Raji (cell line): ENCODE results near the gene AVP.

ENCODE experiments used
- POLR2A ChIP-seq: IDR thresholded peaks from 2 replicates; pipeline ENCODE4 v1.6.1; 2011; ENCODE audit warnings: low read depth, low read length, control low read depth; ENCODE audit not compliant: insufficient read depth

The AVP gene

DNA sequence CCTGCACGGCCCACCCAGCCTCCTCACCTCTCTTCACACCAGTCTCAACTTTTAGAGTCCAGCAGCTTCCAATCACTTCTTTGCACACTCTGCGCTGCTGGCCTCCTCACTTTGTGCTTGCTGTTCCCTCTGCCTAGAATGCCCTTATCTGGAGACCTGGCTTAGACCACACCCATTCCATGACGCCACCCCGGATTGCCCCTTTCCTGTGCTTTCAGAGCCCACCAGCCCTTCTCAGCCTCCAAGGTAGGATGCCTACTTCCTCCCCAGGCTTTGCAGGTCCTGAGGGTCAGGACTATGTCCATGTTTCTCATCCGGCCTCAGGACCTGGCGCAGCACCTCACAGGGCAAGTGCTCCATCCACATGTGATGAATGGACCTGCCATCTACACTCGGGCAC is 27.0 kb upstream of the AVP start:
- TF ChIP-seq POLR2A = no peak

DNA sequence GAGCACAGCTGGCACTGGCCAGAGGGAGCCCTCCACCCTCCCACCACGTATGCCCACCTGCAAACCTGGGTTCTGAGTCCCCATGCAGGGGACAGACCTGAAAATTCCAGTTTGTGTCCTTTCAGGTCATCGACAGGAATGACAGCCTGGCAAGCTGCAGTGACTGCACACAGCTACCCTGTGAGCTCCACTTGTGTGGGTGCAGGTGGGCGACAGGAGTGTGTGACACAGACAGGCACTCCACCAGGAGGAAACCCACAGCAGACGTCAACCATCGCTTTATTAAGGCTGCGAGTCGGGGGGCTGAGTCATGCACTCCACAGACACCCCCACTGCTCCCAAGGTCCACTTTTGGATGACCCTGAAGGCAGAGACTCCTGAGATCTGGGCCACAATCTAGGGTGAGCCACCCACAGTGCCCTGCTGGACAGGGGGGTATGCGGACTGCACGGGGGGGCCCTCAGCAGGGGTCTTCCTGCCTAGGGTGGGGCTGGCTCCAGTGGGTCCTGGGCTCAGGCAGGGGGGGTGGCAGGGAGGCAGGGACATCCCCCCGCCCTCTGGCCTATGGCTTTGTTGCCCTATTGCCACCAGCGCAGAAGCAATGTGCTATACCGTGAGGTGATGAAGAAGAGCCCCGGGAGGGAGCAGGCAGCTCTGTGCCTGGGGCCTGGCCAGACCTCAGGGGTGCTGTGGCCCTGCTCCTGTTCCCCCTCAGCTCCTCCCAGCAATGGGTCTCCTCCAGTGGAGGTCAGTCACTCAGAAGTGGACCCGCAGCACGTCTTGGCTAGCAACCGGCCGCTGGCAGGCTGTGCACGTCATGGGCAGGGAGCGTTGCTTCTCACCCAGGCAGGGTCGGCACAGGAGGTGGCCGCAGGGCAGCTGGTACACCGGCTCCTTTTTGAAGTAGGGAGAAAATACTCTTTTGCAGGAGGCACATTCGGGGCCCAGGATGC is 25.1 kb upstream of the AVP start:
- TF ChIP-seq POLR2A = no peak

GRCh38 chr20:3107464-3108025 is 23.0 kb upstream of the AVP start:
- no peak for TF ChIP-seq POLR2A

- TF ChIP-seq POLR2A = no peak
Observed at GRCh38 chr20:3106658-3107463, 22.3 kb upstream of the AVP start.

- TF ChIP-seq POLR2A = no peak
Observed at GRCh38 chr20:3106185-3106584, 21.7 kb upstream of the AVP start.

GRCh38 chr20:3105256-3106137 is 21.0 kb upstream of the AVP start:
- no peak for TF ChIP-seq POLR2A

- TF ChIP-seq POLR2A = no peak
Observed at GRCh38 chr20:3103369-3104032, 19.0 kb upstream of the AVP start.

DNA sequence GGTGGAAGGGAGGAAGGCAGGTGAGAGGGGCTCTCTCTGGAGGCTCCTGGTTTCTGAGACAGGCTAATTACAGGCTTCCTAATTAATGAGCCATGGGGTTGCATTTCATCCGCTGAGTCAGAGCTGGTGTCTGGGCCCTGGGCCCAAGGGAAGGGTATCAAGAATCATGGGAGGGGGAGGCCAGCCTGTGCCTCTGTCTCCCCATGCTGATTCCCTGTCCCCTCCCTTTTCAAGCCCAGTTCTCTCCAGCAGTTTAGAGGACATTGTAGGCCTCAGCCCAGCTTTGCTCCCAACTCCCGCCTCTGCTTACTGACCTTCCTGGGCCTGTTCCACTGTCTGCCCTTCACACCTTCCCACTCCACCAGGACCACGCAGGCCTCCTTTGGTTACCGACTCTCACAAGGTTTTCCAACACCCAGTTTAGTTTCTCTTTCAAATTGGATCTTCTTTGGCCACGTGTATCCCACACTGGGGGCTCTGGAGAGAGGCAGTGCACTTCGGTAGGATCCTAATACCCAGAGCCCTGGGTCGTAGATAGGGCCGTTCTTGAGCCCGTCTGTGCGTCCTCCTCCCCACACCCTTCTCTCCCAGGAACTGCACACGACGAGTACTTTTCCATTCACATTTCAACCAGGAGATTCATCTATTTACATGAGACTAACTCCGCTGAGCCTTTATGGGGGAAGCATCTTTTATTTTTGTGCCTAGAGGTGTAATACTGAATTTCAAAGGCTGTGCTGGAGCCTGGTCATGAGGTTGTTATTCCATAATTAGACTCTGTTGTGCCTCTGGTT is 18.2 kb upstream of the AVP start:
- TF ChIP-seq POLR2A = no peak

DNA sequence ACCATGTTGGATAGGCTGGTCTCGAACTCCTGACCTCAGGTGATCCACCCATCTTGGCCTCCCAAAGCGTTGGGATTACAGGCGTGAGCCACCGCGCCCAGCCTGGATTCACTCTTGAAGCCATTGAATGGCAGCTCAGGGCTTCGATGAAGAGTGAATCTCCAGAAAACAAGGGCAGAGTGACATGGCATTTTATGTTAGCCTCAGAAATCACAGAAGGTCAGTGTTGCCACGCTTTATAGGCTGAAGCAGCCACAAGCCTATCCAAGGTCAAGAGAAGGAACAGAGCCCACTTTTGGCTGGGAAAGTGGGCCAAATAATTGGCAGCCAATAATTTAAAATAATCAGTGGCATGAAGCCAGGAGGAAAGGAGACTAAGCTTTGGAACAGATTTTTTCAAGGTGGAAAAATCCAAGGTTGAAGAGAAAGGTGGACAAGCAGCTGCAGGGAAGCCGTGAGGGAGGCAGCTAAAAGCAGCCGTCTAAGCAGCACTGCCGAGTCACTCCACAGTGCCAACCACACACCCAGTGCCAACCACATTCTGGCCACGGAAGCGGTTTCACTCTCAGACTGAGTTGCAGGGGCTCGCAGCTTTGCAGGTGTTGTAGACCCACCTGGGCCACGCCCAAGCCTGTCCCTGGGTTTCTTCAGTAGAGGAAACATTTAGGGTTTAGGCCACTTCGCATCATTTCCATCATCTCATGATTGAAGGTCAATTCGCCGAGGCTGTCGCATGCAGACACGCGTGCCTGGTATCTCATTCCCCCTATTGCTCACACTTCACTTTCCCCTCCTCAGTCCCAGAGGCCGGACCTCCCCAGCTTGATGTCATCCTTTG is 17.4 kb upstream of the AVP start:
- TF ChIP-seq POLR2A = no peak

- no peak for TF ChIP-seq POLR2A
Observed at GRCh38 chr20:3101251-3101650, 16.7 kb upstream of the AVP start.

GRCh38 chr20:3100480-3100879 is 16.0 kb upstream of the AVP start:
- TF ChIP-seq POLR2A = no peak

DNA sequence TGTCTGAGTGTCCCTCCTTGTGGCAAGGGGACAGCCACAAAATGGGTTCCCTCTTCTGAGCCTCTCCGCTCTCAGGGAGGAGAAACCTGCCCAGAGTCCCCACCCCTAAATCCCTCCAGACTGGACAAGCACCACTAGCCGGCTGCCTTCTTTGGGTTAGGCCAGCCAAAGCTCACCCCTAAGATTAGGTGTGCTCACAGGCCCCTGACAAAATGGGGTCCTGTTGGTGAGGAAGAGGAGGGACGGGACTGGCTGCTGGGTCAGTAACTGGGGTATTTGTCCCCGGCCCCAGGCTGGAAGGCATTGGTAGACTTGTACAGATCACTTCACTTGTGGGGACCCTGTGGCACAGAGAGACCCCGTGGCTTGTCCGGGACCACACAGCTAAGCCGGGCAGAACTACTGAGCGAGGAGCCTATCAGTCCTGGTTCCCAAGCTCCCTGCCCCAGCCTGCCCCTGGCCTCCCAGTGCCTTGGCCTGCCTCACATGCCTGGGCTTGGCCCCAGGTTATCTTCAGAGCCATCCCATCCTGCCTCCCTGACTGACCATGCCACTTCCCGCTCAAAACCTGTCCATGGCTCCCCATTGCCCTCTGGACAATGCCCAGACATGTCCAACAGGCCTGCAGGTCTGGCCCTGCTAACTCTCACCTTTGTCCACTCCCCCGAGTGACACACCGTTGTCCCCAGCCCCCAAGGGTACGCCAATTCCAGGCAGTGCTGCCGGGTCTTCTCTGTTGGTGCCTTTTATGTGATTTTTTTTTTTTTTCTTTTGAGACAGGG is 10.5 kb upstream of the AVP start:
- no peak for TF ChIP-seq POLR2A
